ENCODE measurements around the gene BPIFB3.
A peak's percentile ranks its signal among the peaks of the same experiment; 100 is the strongest.

Gene BPIFB3

GRCh38 chr20:33053291-33054106 is at the start of gene BPIFB3:
TSS of gene BPIFB3 (plus strand) at chr20:33053903. CDS start at chr20:33055436, 1,533 bp downstream.
- no peak for DNase-seq (ENCODE audit: low read depth)
- in situ Hi-C loops (cut with HindIII; ENCODE audit: low sequenced_read_pairs): no loop called here
- no peak within 1 kb of the TSS for H3K4me3 ChIP-seq (ENCODE audit: low read depth, low read length)
- TF ChIP-seq CTCF (IDR thresholded peaks at IDR 0.05; ENCODE audit: low read depth, low read length, missing control alignments): no peak

GRCh38 chr20:33004141-33004751 is 49.5 kb upstream of the BPIFB3 start, which contains the start of gene SUN5:
TSS of gene SUN5 (minus strand) at chr20:33004433. CDS start at chr20:33004340, 93 bp downstream.
- in situ Hi-C loops (cut with HindIII; ENCODE audit: low sequenced_read_pairs): no loop called here

GRCh38 chr20:33005132-33005566 is 48.6 kb upstream of the BPIFB3 start:
- in situ Hi-C loops (cut with HindIII; ENCODE audit: low sequenced_read_pairs): no loop called here
- TF ChIP-seq CTCF (IDR thresholded peaks at IDR 0.05; ENCODE audit: low read depth, low read length, missing control alignments): peak; percentile 29
- no peak for DNase-seq (ENCODE audit: low read depth)
- no peak overlapping the region for H3K4me3 ChIP-seq (ENCODE audit: low read depth, low read length)

More at GRCh38 chr20:33004141-33004751, 49.5 kb upstream of the BPIFB3 start, which contains the start of gene SUN5:
- no peak for TF ChIP-seq CTCF (IDR thresholded peaks at IDR 0.05; ENCODE audit: low read depth, low read length, missing control alignments)
- H3K4me3 ChIP-seq (ENCODE audit: low read depth, low read length): no peak within 1 kb of the TSS
- DNase-seq (ENCODE audit: low read depth): no peak

GRCh38 chr20:33005908-33006775 is 47.6 kb upstream of the BPIFB3 start:
- no peak for TF ChIP-seq CTCF (IDR thresholded peaks at IDR 0.05; ENCODE audit: low read depth, low read length, missing control alignments)
- in situ Hi-C loops (cut with HindIII; ENCODE audit: low sequenced_read_pairs): no loop called here
- H3K4me3 ChIP-seq (ENCODE audit: low read depth, low read length): no peak overlapping the region
- no peak for DNase-seq (ENCODE audit: low read depth)

- in situ Hi-C loops (cut with HindIII; ENCODE audit: low sequenced_read_pairs): no loop called here
- no peak for TF ChIP-seq CTCF (IDR thresholded peaks at IDR 0.05; ENCODE audit: low read depth, low read length, missing control alignments)
- no peak for DNase-seq (ENCODE audit: low read depth)
- H3K4me3 ChIP-seq (ENCODE audit: low read depth, low read length): no peak overlapping the region
Measured at GRCh38 chr20:33006776-33007375, 46.8 kb upstream of the BPIFB3 start.
